HepG2 (cell line): ENCODE results near the gene TUT1. TPM values are rescaled to one million over a fixed set of nuclear protein-coding genes. Genes with fewer than 3 reads are reported as not detected.

Experiments used
- ATAC-seq: fragments of 200-7000 bp; cut with Tn5 transposase; 3 replicates; pipeline ENCODE4 v1.9.1; 2020; ENCODE audit warnings: mild to moderate bottlenecking, moderate library complexity
- BruUV-seq: library from RNA; stranded (reverse); fragments of 400-500 nt; replicated peaks from 2 replicates; lab custom pipeline; 2021; lab: Mats Ljungman, UMichigan
- CTCF ChIA-PET: fragments of 300-600 bp; formaldehyde crosslinking; extraction: SDS; loops from one replicate; lab custom pipeline; 2021; ENCODE audit warnings: low total read pairs, inconsistent platforms, low intra/inter-chr PET ratio; lab: Yijun Ruan, JAX
- POLR2A ChIA-PET: fragments of 350-600 bp; sonication (Branson Sonifier 250); formaldehyde crosslinking; loops from one replicate; lab custom pipeline; 2020; ENCODE audit warnings: antibody characterized with exemption, inconsistent platforms; lab: Yijun Ruan, JAX
- DNase-seq: peaks from one replicate; pipeline ENCODE4 v3.0.0-alpha.2; 2015; ENCODE audit warnings: low spot score
- FAIRE-seq: peaks from 3 replicates; lab custom pipeline; 2011; peaks lifted over from hg19 to GRCh38; lab: Jason Lieb, UNC
- H2AFZ ChIP-seq: one replicate; pipeline ENCODE4 v1.6.1; 2011; ENCODE audit warnings: low read length, inconsistent platforms
- H3K27ac ChIP-seq: fragments of 300-600 bp; 3 replicates; pipeline ENCODE4 v1.8.0; 2011; ENCODE audit warnings: mixed run types, mild to moderate bottlenecking, mixed read lengths, low read length, inconsistent platforms; ENCODE audit not compliant: insufficient read depth; ENCODE audit errors: extremely low read length
- H3K27me3 ChIP-seq, 2 experiments: fragments of 200-600 bp in 1 of 2; 2 replicates in 1 of 2; 3 replicates in 1 of 2; pipeline versions ENCODE4 v1.6.0 to v1.8.0; 2011; ENCODE audit warnings: low read length in 2 of 2, mild to moderate bottlenecking in 2 of 2, moderate library complexity in 2 of 2, inconsistent platforms in 1 of 2; ENCODE audit not compliant: insufficient read depth in 2 of 2, control insufficient read depth in 1 of 2
- H3K36me3 ChIP-seq, 2 experiments: fragments of 200-600 bp in 1 of 2; replicated peaks in 1 of 2; 2 replicates in 1 of 2; 3 replicates in 1 of 2; pipeline versions ENCODE4 v1.5.1 to v1.8.0; 2011; ENCODE audit warnings: low read length in 2 of 2, inconsistent platforms in 1 of 2; ENCODE audit not compliant: insufficient read depth in 2 of 2, control insufficient read depth in 1 of 2
- H3K4me1 ChIP-seq: 2 replicates; pipeline ENCODE4 v1.5.1; 2012; ENCODE audit warnings: low read length, inconsistent platforms; ENCODE audit not compliant: insufficient read depth
- H3K4me2 ChIP-seq: 2 replicates; pipeline ENCODE4 v1.6.0; 2011; ENCODE audit warnings: low read depth, low read length, inconsistent platforms
- H3K4me3 ChIP-seq, 3 experiments: fragments of 200-600 bp in 1 of 3; sonication (generic), shearing (Covaris generic) in 1 of 3; replicated peaks in 1 of 3; 2 replicates each; pipeline ENCODE4 v1.5.1; 2011 to 2016; ENCODE audit warnings: low read length in 3 of 3, inconsistent platforms in 2 of 3, low read depth in 2 of 3, mild to moderate bottlenecking in 2 of 3, control low read depth in 1 of 3, mixed read lengths in 1 of 3; ENCODE audit not compliant: insufficient read depth in 1 of 3
- H3K79me2 ChIP-seq: one replicate; pipeline ENCODE4 v1.6.1; 2011; ENCODE audit warnings: low read length, inconsistent platforms; ENCODE audit not compliant: insufficient read depth
- H3K9ac ChIP-seq: 2 replicates; pipeline ENCODE4 v1.6.0; 2011; ENCODE audit warnings: mild to moderate bottlenecking, low read depth, low read length, inconsistent platforms; ENCODE audit not compliant: insufficient read depth
- H3K9me3 ChIP-seq: 2 replicates; pipeline ENCODE4 v1.5.1; 2012; ENCODE audit warnings: mild to moderate bottlenecking, low read length
- H4K20me1 ChIP-seq: 2 replicates; pipeline ENCODE4 v1.6.0; 2011; ENCODE audit warnings: inconsistent platforms, mild to moderate bottlenecking, low read length, moderate library complexity; ENCODE audit not compliant: insufficient read depth
- HNRNPH1 ChIP-seq: fragments of 200-400 bp; formaldehyde crosslinking; optimal IDR thresholded peaks from 2 replicates; pipeline ENCODE3; 2017; ENCODE audit warnings: mild to moderate bottlenecking, low read depth, low read length
- JDP2 ChIP-seq: sonication (generic); formaldehyde crosslinking; IDR thresholded peaks from 2 replicates; pipeline ENCODE4 v1.8.1; 2022; ENCODE audit warnings: missing genetic modification reagents, borderline replicate concordance
- KAT2B ChIP-seq: fragments of 150-350 bp; IDR thresholded peaks from 2 replicates; pipeline ENCODE4 v1.6.1; 2014; ENCODE audit warnings: low read depth, low read length, borderline replicate concordance
- MYNN ChIP-seq: sonication (generic); formaldehyde crosslinking; IDR thresholded peaks from 2 replicates; pipeline ENCODE4 v1.4.0; 2020; ENCODE audit warnings: mild to moderate bottlenecking, low read depth, missing genetic modification reagents
- PCBP1 ChIP-seq: fragments of 200-400 bp; formaldehyde crosslinking; IDR thresholded peaks from 2 replicates; pipeline ENCODE4 v1.6.1; 2017; ENCODE audit warnings: mild to moderate bottlenecking, low read depth, low read length, borderline replicate concordance
- PPARG ChIP-seq: conservative IDR thresholded peaks from 2 replicates; pipeline ENCODE4 v1.6.1; 2016; ENCODE audit warnings: missing biosample characterization, missing genetic modification reagents
- SALL1 ChIP-seq: sonication (generic); formaldehyde crosslinking; IDR thresholded peaks from 2 replicates; pipeline ENCODE4 v1.8.0; 2022; ENCODE audit warnings: mild to moderate bottlenecking, missing genetic modification reagents
- SAP130 ChIP-seq: IDR thresholded peaks from 2 replicates; pipeline ENCODE4 v1.6.1; 2016; ENCODE audit warnings: low read depth
- TARDBP ChIP-seq: sonication (generic); formaldehyde crosslinking; IDR thresholded peaks from 2 replicates; pipeline ENCODE4 v1.8.0; 2022; ENCODE audit warnings: mild to moderate bottlenecking, missing genetic modification reagents
- ZBTB33 ChIP-seq: sonication (generic); formaldehyde crosslinking; IDR thresholded peaks from 2 replicates; pipeline ENCODE4 v1.4.0; 2020; ENCODE audit warnings: missing genetic modification reagents
- ZBTB8A ChIP-seq: sonication (generic); formaldehyde crosslinking; IDR thresholded peaks from 2 replicates; pipeline ENCODE4 v1.4.0; 2020; ENCODE audit warnings: mild to moderate bottlenecking, low read depth, missing genetic modification reagents, borderline replicate concordance
- WGBS: methylation state at CpG from one replicate; pipeline ENCODE4 v1.1.6; 2017; ENCODE audit warnings: low lambda C conversion rate; 5-methylcytosine and 5-hydroxymethylcytosine counted together
- in situ Hi-C: cut with HindIII; loops from 2 replicates; pipeline ENCODE4 v1.10.0; 2017; ENCODE audit warnings: low pct_unique_long_range_greater_than_20kb; ENCODE audit not compliant: extremely low pct_ligation_motif_present
- intact Hi-C: fragments of 100-400 bp; cut with micrococcal nuclease; formaldehyde crosslinking; loops from one replicate; pipeline ENCODE4 v1.10.0; 2022; ENCODE audit not compliant: unreplicated experiment
- polyA plus RNA-seq, 8 experiments: library from polyadenylated mRNA; depleted of rRNA in 3 of 8; stranded (reverse) in 7 of 8; unstranded in 1 of 8; fragments of >200 nt; fragmentation: Illumina TruSeq in 4 of 8; extraction: Trizol in 4 of 8; gene quantifications; 2 replicates each; pipeline versions ENCODE4 v1.2.1 to v1.2.3, GENCODE V29; 2011 to 2016; ENCODE audit warnings: low read depth in 4 of 8, missing spikeins in 1 of 8, mixed read lengths in 1 of 8; ENCODE audit not compliant: insufficient read depth in 1 of 8
- total RNA-seq, 5 experiments: library from RNA; depleted of rRNA; stranded (reverse); fragments of >200 nt; fragmentation: Illumina TruSeq; extraction: Trizol; gene quantifications; 2 replicates each; pipeline ENCODE4 v1.2.3, GENCODE V29; 2016; ENCODE audit warnings: low read depth in 1 of 5
- TF ChIP-seq, protein P1 (sequence below): IDR thresholded peaks from 2 replicates; pipeline ENCODE4 v1.6.1; 2016
- TF ChIP-seq, protein P2 (sequence below): sonication (generic); formaldehyde crosslinking; IDR thresholded peaks from 2 replicates; pipeline ENCODE4 v1.4.0; 2020; ENCODE audit warnings: missing genetic modification reagents, borderline replicate concordance

The TUT1 gene
- total and polyA plus RNA-seq, 2 of the 13 experiments (the other 11 are each of a cell fraction or from before 2014, with no cell fraction given): 9.7 to 14.3 TPM

- no peak overlapping the region for H3K27ac ChIP-seq
- H3K36me3 ChIP-seq: no peaks in the 10 kb centered on the region; a peak in 2 of 5 replicates
- no TSS peak for BruUV-seq
- POLR2A ChIA-PET: interaction anchor here (1.0 to 2.0 kb wide), 4 partner anchors 13 to 237 kb away, joined by 3 to 8 read pairs (median 6); partner anchors contain the start of genes B3GAT3, C11orf98, CSKMT and TUT1
- H3K4me3 ChIP-seq: no peak overlapping the region
- no peaks in the 10 kb centered on the region; a peak in 1 of 5 replicates for H3K27me3 ChIP-seq
- DNase-seq: peak; percentile 62
- peaks cover 20% of the 10 kb centered on the region for H3K79me2 ChIP-seq
- no peaks in the 10 kb centered on the region for H4K20me1 ChIP-seq
- no peak for ATAC-seq
- WGBS: 78% methylated on average over 11 of the region's 13 CpGs
- no peak overlapping the region for H2AFZ ChIP-seq
- FAIRE-seq: peak; percentile 32
- peaks cover 41% of the 10 kb centered on the region for H3K4me1 ChIP-seq
- CTCF ChIA-PET: no interaction called here
- intact Hi-C loops: no loop called here
- H3K9ac ChIP-seq: no peak overlapping the region
- no peaks in the 10 kb centered on the region for H3K9me3 ChIP-seq
- no peak overlapping the region for H3K4me2 ChIP-seq
- in situ Hi-C loops: no loop called here
- TF ChIP-seq PCBP1 (no peak), TARDBP (CRISPR knock-in tag) (no peak), HNRNPH1 (no peak), ZBTB8A (CRISPR knock-in tag) (no peak), KAT2B (no peak), PPARG (CRISPR knock-in tag) (no peak), ZBTB33 (CRISPR knock-in tag) (peak; percentile 81), SAP130 (CRISPR knock-in tag) (0 out of 2 replicates have a peak, but pooled peaks have one; percentile 16), JDP2 (no peak), SALL1 (CRISPR knock-in tag) (no peak), MYNN (no peak)
- TF ChIP-seq, protein P1, sequence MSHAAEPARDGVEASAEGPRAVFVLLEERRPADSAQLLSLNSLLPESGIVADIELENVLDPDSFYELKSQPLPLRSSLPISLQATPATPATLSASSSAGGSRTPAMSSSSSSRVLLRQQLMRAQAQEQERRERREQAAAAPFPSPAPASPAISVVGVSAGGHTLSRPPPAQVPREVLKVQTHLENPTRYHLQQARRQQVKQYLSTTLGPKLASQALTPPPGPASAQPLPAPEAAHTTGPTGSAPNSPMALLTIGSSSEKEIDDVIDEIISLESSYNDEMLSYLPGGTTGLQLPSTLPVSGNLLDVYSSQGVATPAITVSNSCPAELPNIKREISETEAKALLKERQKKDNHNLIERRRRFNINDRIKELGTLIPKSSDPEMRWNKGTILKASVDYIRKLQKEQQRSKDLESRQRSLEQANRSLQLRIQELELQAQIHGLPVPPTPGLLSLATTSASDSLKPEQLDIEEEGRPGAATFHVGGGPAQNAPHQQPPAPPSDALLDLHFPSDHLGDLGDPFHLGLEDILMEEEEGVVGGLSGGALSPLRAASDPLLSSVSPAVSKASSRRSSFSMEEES (CRISPR knock-in tag): no peak
- TF ChIP-seq, protein P2, sequence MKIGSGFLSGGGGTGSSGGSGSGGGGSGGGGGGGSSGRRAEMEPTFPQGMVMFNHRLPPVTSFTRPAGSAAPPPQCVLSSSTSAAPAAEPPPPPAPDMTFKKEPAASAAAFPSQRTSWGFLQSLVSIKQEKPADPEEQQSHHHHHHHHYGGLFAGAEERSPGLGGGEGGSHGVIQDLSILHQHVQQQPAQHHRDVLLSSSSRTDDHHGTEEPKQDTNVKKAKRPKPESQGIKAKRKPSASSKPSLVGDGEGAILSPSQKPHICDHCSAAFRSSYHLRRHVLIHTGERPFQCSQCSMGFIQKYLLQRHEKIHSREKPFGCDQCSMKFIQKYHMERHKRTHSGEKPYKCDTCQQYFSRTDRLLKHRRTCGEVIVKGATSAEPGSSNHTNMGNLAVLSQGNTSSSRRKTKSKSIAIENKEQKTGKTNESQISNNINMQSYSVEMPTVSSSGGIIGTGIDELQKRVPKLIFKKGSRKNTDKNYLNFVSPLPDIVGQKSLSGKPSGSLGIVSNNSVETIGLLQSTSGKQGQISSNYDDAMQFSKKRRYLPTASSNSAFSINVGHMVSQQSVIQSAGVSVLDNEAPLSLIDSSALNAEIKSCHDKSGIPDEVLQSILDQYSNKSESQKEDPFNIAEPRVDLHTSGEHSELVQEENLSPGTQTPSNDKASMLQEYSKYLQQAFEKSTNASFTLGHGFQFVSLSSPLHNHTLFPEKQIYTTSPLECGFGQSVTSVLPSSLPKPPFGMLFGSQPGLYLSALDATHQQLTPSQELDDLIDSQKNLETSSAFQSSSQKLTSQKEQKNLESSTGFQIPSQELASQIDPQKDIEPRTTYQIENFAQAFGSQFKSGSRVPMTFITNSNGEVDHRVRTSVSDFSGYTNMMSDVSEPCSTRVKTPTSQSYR (CRISPR knock-in tag): peak; percentile 65; the same call in 1 of the 2 replicates
Observed at GRCh38 chr11:62604460-62605120, 13.3 kb upstream of the TUT1 start.
